ENCODE measurements around the gene IRAK2. TPM values are rescaled to one million over a fixed set of nuclear protein-coding genes. Genes with fewer than 3 reads are reported as not detected.

The IRAK2 gene
- total and polyA plus RNA-seq, 4 donors = 2.9 to 33.1 (median 10.0) TPM

- ATAC-seq (ENCODE audit: insufficient read depth, low FRiP score) (no peak), DNase-seq (no peak)
- Histone ChIP-seq H3K36me3 (ENCODE audit: control insufficient read depth in 4 of 4, insufficient read depth in 4 of 4, low read length in 4 of 4) (peaks cover 0 to 10% (median 0%) of the 10 kb centered on the region in 4 donors), H3K4me3 (no peak overlapping the region), H3K27me3 (ENCODE audit: control insufficient read depth in 3 of 3, insufficient read depth in 3 of 3, low read length in 2 of 3) (no peaks in the 10 kb centered on the region), H3K27ac (ENCODE audit: low read depth in 1 of 2, low read length in 1 of 2) (peak overlapping the region in 1 of 2 donors; percentile 38), H3K9ac (ENCODE audit: insufficient read depth in 1 of 2, low read length in 2 of 2) (no peak overlapping the region), H3K4me1 (ENCODE audit: control insufficient read depth in 5 of 5, insufficient read depth in 5 of 5, low read length in 5 of 5) (peaks cover 2 to 35% (median 5%) of the 10 kb centered on the region in 5 donors), H3K9me3 (ENCODE audit: control insufficient read depth in 4 of 4, insufficient read depth in 3 of 4, low read length in 3 of 4) (no peaks in the 10 kb centered on the region)
- 93 to 97% methylated on average over 2 of the region's 2 CpGs for WGBS, 2 donors
- no peak for TF ChIP-seq CTCF (IDR thresholded peaks at IDR 0.05; ENCODE audit: control extremely low read depth, extremely low read depth)
Measured at GRCh38 chr3:10187944-10188343, 23.2 kb downstream of the IRAK2 start.

- ATAC-seq (ENCODE audit: insufficient read depth, low FRiP score) (no peak), DNase-seq (no peak)
- Histone ChIP-seq H3K27ac (ENCODE audit: low read depth in 1 of 2, low read length in 1 of 2) (peak overlapping the region in 1 of 2 donors; percentile 80), H3K4me1 (ENCODE audit: control insufficient read depth in 5 of 5, insufficient read depth in 5 of 5, low read length in 5 of 5) (peaks cover 2 to 44% (median 10%) of the 10 kb centered on the region in 5 donors), H3K9ac (ENCODE audit: insufficient read depth in 1 of 2, low read length in 2 of 2) (no peak overlapping the region), H3K27me3 (ENCODE audit: control insufficient read depth in 3 of 3, insufficient read depth in 3 of 3, low read length in 2 of 3) (no peaks in the 10 kb centered on the region), H3K4me3 (no peak overlapping the region), H3K9me3 (ENCODE audit: control insufficient read depth in 4 of 4, insufficient read depth in 3 of 4, low read length in 3 of 4) (no peaks in the 10 kb centered on the region), H3K36me3 (ENCODE audit: control insufficient read depth in 4 of 4, insufficient read depth in 4 of 4, low read length in 4 of 4) (peaks cover 0 to 7% (median 0%) of the 10 kb centered on the region in 4 donors)
- no peak for TF ChIP-seq CTCF (IDR thresholded peaks at IDR 0.05; ENCODE audit: control extremely low read depth, extremely low read depth)
- WGBS, 2 donors = 54 to 68% methylated on average over 11 of the region's 11 CpGs
Measured at GRCh38 chr3:10188804-10189556, 24.3 kb downstream of the IRAK2 start.

GRCh38 chr3:10189557-10190354 lies 25.0 kb downstream of the IRAK2 start:
- peaks cover 2 to 48% (median 13%) of the 10 kb centered on the region in 5 donors for H3K4me1 ChIP-seq (ENCODE audit: control insufficient read depth in 5 of 5, insufficient read depth in 5 of 5, low read length in 5 of 5)
- no peak for TF ChIP-seq CTCF (IDR thresholded peaks at IDR 0.05; ENCODE audit: control extremely low read depth, extremely low read depth)
- no peaks in the 10 kb centered on the region for H3K27me3 ChIP-seq (ENCODE audit: control insufficient read depth in 3 of 3, insufficient read depth in 3 of 3, low read length in 2 of 3)
- H3K4me3 ChIP-seq = no peak overlapping the region
- DNase-seq (peak; percentile 26 to 44 (median 40)), ATAC-seq (ENCODE audit: insufficient read depth, low FRiP score) (peak; percentile 46)
- 21 to 25% methylated on average over 7 of the region's 7 CpGs for WGBS, 2 donors
- H3K9ac ChIP-seq (ENCODE audit: insufficient read depth in 1 of 2, low read length in 2 of 2) = no peak overlapping the region
- peaks cover 0 to 5% (median 0%) of the 10 kb centered on the region in 4 donors for H3K36me3 ChIP-seq (ENCODE audit: control insufficient read depth in 4 of 4, insufficient read depth in 4 of 4, low read length in 4 of 4)
- H3K9me3 ChIP-seq (ENCODE audit: control insufficient read depth in 4 of 4, insufficient read depth in 3 of 4, low read length in 3 of 4) = no peaks in the 10 kb centered on the region
- peak overlapping the region in 1 of 2 donors; percentile 82 for H3K27ac ChIP-seq (ENCODE audit: low read depth in 1 of 2, low read length in 1 of 2)

All from lung (tissue), 12 donors.